H9 (cell line): ENCODE data around the gene BCORL1. TPM values are rescaled to one million over a fixed set of nuclear protein-coding genes. Genes with fewer than 3 reads are reported as not detected.

ENCODE experiments used
- DNase-seq: peaks from one replicate; pipeline ENCODE4 v3.0.0-alpha.2; 2017
- H2AFZ ChIP-seq: one replicate; pipeline ENCODE4 v1.6.1; 2013; ENCODE audit warnings: mild to moderate bottlenecking, low read length, control low read depth, moderate library complexity
- H2AK5ac ChIP-seq: 2 replicates; pipeline ENCODE4 v1.6.1; 2013; ENCODE audit warnings: low read length, control low read depth, mixed read lengths; ENCODE audit not compliant: insufficient read length
- H2BK120ac ChIP-seq: one replicate; pipeline ENCODE4 v1.6.1; 2013; ENCODE audit warnings: low read depth, mild to moderate bottlenecking, low read length, control low read depth, inconsistent platforms; ENCODE audit not compliant: poor library complexity, severe bottlenecking
- H2BK12ac ChIP-seq: 2 replicates; pipeline ENCODE4 v1.6.1; 2013; ENCODE audit warnings: low read length, control low read depth, mixed read lengths, low read depth; ENCODE audit not compliant: insufficient read length
- H2BK15ac ChIP-seq: 2 replicates; pipeline ENCODE4 v1.6.1; 2013; ENCODE audit warnings: low read depth, low read length, control low read depth
- H2BK20ac ChIP-seq: one replicate; pipeline ENCODE4 v1.6.1; 2013; ENCODE audit warnings: low read depth, mild to moderate bottlenecking, low read length, control low read depth, inconsistent platforms; ENCODE audit not compliant: poor library complexity, severe bottlenecking
- H2BK5ac ChIP-seq: 2 replicates; pipeline ENCODE4 v1.6.1; 2013; ENCODE audit warnings: low read length, control low read depth, mixed read lengths; ENCODE audit not compliant: insufficient read length
- H3K14ac ChIP-seq: 2 replicates; pipeline ENCODE4 v1.6.1; 2013; ENCODE audit warnings: low read length, control low read depth; ENCODE audit not compliant: insufficient read depth
- H3K18ac ChIP-seq: 2 replicates; pipeline ENCODE4 v1.6.1; 2013; ENCODE audit warnings: low read depth, mild to moderate bottlenecking, mixed read lengths, low read length, control low read depth; ENCODE audit not compliant: insufficient read length
- H3K23ac ChIP-seq: 2 replicates; pipeline ENCODE4 v1.6.1; 2013; ENCODE audit warnings: low read length, control low read depth, mixed read lengths, low read depth; ENCODE audit not compliant: insufficient read length
- H3K23me2 ChIP-seq: 2 replicates; pipeline ENCODE4 v1.6.1; 2013; ENCODE audit warnings: low read depth, mild to moderate bottlenecking, mixed read lengths, low read length, control low read depth; ENCODE audit not compliant: insufficient read length, poor library complexity, severe bottlenecking
- H3K27ac ChIP-seq: 2 replicates; pipeline ENCODE4 v1.5.1; 2013; ENCODE audit warnings: low read length, control low read depth, mixed read lengths, low read depth; ENCODE audit not compliant: insufficient read length
- H3K27me3 ChIP-seq: 2 replicates; pipeline ENCODE4 v1.6.1; 2013; ENCODE audit warnings: low read length, control low read depth, inconsistent platforms; ENCODE audit not compliant: insufficient read depth
- H3K4ac ChIP-seq: 2 replicates; pipeline ENCODE4 v1.6.1; 2013; ENCODE audit warnings: low read depth, mild to moderate bottlenecking, control low read depth, inconsistent platforms, low read length, moderate library complexity
- H3K4me1 ChIP-seq: 2 replicates; pipeline ENCODE4 v1.6.1; 2013; ENCODE audit warnings: low read length, control low read depth, inconsistent platforms; ENCODE audit not compliant: insufficient read depth
- H3K4me2 ChIP-seq: 2 replicates; pipeline ENCODE4 v1.6.1; 2013; ENCODE audit warnings: low read length, control low read depth, mixed read lengths; ENCODE audit not compliant: insufficient read length, insufficient read depth
- H3K56ac ChIP-seq: 2 replicates; pipeline ENCODE4 v1.6.1; 2013; ENCODE audit warnings: low read depth, mild to moderate bottlenecking, mixed read lengths, low read length, control low read depth; ENCODE audit not compliant: insufficient read length
- H3K79me1 ChIP-seq: 2 replicates; pipeline ENCODE4 v1.6.1; 2013; ENCODE audit warnings: low read depth, mild to moderate bottlenecking, moderate library complexity, low read length, control low read depth, inconsistent platforms; ENCODE audit not compliant: insufficient read depth, poor library complexity, severe bottlenecking
- H3K79me2 ChIP-seq: 2 replicates; pipeline ENCODE4 v1.6.1; 2013; ENCODE audit warnings: low read length, control low read depth, inconsistent platforms; ENCODE audit not compliant: insufficient read depth
- H3K9ac ChIP-seq: 2 replicates; pipeline ENCODE4 v1.6.1; 2013; ENCODE audit warnings: low read length, control low read depth, mixed read lengths; ENCODE audit not compliant: insufficient read length; ENCODE audit errors: extremely low read depth
- H3K9me3 ChIP-seq: one replicate; pipeline ENCODE4 v1.6.1; 2013; ENCODE audit warnings: low read depth, low read length, inconsistent platforms; ENCODE audit not compliant: control insufficient read depth
- H3T11ph ChIP-seq: one replicate; pipeline ENCODE4 v1.6.1; 2013; ENCODE audit warnings: mild to moderate bottlenecking, low read length, control low read depth, inconsistent platforms
- H4K20me1 ChIP-seq: one replicate; pipeline ENCODE4 v1.6.1; 2013; ENCODE audit not compliant: control insufficient read depth, insufficient read length, insufficient read depth
- H4K5ac ChIP-seq: 2 replicates; pipeline ENCODE4 v1.6.1; 2013; ENCODE audit warnings: low read depth, mild to moderate bottlenecking, mixed read lengths, low read length, control low read depth; ENCODE audit not compliant: insufficient read length
- H4K8ac ChIP-seq: replicated peaks from 2 replicates; pipeline ENCODE4 v1.6.1; 2013; ENCODE audit warnings: low read length, control low read depth, mixed read lengths, low read depth; ENCODE audit not compliant: insufficient read length
- H4K91ac ChIP-seq: 2 replicates; pipeline ENCODE4 v1.6.1; 2013; ENCODE audit warnings: low read depth, mild to moderate bottlenecking, moderate library complexity, mixed read lengths, low read length, control low read depth; ENCODE audit not compliant: insufficient read length
- H3K27ac Mint-ChIP-seq, 3 experiments: 2 replicates in 2 of 3; 3 replicates in 1 of 3; pipeline ENCODE4 v1.8.0; 2020 to 2021; ENCODE audit warnings: mixed read lengths in 3 of 3, mild to moderate bottlenecking in 1 of 3, moderate library complexity in 1 of 3
- H3K27me3 Mint-ChIP-seq: 2 replicates; pipeline ENCODE4 v1.8.0; 2021; ENCODE audit warnings: low read depth, mild to moderate bottlenecking, moderate library complexity, mixed read lengths
- H3K36me3 Mint-ChIP-seq, 3 experiments: 2 replicates in 2 of 3; 3 replicates in 1 of 3; pipeline ENCODE4 v1.8.0; 2020 to 2021; ENCODE audit warnings: low read depth in 3 of 3, mixed read lengths in 3 of 3; ENCODE audit not compliant: insufficient read depth in 1 of 3
- H3K4me1 Mint-ChIP-seq, 2 experiments: 2 replicates each; pipeline ENCODE4 v1.8.0; 2020; ENCODE audit warnings: mixed read lengths in 2 of 2
- H3K4me3 Mint-ChIP-seq, 2 experiments: 2 replicates in 1 of 2; 3 replicates in 1 of 2; pipeline ENCODE4 v1.8.0; 2020 to 2021; ENCODE audit warnings: mild to moderate bottlenecking in 2 of 2, mixed read lengths in 2 of 2, moderate library complexity in 1 of 2
- H3K9me3 Mint-ChIP-seq, 2 experiments: 2 replicates in 1 of 2; 3 replicates in 1 of 2; pipeline ENCODE4 v1.8.0; 2020; ENCODE audit warnings: mild to moderate bottlenecking in 2 of 2, mixed read lengths in 2 of 2, moderate library complexity in 1 of 2
- CTCF ChIP-seq: fragments of 200-600 bp; sonication (generic); conservative IDR thresholded peaks from 3 replicates; pipeline ENCODE4 v1.8.0; 2021; ENCODE audit warnings: antibody characterized with exemption, mild to moderate bottlenecking
- WGBS: extraction: QIAGEN DNeasy Blood & Tissue Kit; methylation state at CpG from one replicate; pipeline ENCODE4 v1.1.7; 2013; ENCODE audit warnings: missing lambda C conversion rate, low lambda C conversion rate, mixed read lengths; ENCODE audit not compliant: insufficient read length; ENCODE audit errors: extremely low coverage; 5-methylcytosine and 5-hydroxymethylcytosine counted together
- total RNA-seq: library from RNA; stranded (reverse); gene quantifications from 2 replicates; pipeline ENCODE4 v1.2.1, GENCODE V29; 2021

Gene BCORL1
- total RNA-seq, 1 experiment from 2014 or later, result 6.1 TPM

- H3K23ac ChIP-seq, result no peak overlapping the region
- no peaks in the 10 kb centered on the region for H3K79me2 ChIP-seq
- H3K9ac ChIP-seq, result no peak overlapping the region
- H2BK5ac ChIP-seq, result no peak overlapping the region
- no peak overlapping the region for H2AK5ac ChIP-seq
- no peak overlapping the region for H4K8ac ChIP-seq
- Mint-ChIP-seq H3K4me1 (no peaks in the 10 kb centered on the region), H3K27ac (no peak overlapping the region), H3K36me3 (peaks cover 0 to 6% (median 0%) of the 10 kb centered on the region in 3 experiments; a peak in 1 of 7 replicates), H3K27me3 (peaks cover 8% of the 10 kb centered on the region), H3K4me3 (no peak overlapping the region), H3K9me3 (peaks cover 0 to 63% of the 10 kb centered on the region in 2 experiments; a peak in 2 of 5 replicates)
- H3K23me2 ChIP-seq, result no peaks in the 10 kb centered on the region
- DNase-seq, result no peak
- no peaks in the 10 kb centered on the region for H3K4me1 ChIP-seq
- no peak overlapping the region for H3K4ac ChIP-seq
- no peak overlapping the region for H3T11ph ChIP-seq
- H2BK12ac ChIP-seq, result no peak overlapping the region
- no peak overlapping the region for H4K5ac ChIP-seq
- no peak overlapping the region for H3K18ac ChIP-seq
- no peaks in the 10 kb centered on the region for H4K20me1 ChIP-seq
- H2BK120ac ChIP-seq, result no peak overlapping the region
- H3K27me3 ChIP-seq, result no peaks in the 10 kb centered on the region
- no peak overlapping the region for H3K14ac ChIP-seq
- no peak overlapping the region for H2AFZ ChIP-seq
- WGBS, result no CpG with 5 or more reads among the region's 5 CpGs
- H4K91ac ChIP-seq, result no peak overlapping the region
- no peak overlapping the region for H3K56ac ChIP-seq
- H3K79me1 ChIP-seq, result no peaks in the 10 kb centered on the region
- H3K27ac ChIP-seq, result no peak overlapping the region
- H3K9me3 ChIP-seq, result peaks cover 6% of the 10 kb centered on the region
- no peak for TF ChIP-seq CTCF
- no peak overlapping the region for H3K4me2 ChIP-seq
- no peak overlapping the region for H2BK15ac ChIP-seq
- H2BK20ac ChIP-seq, result no peak overlapping the region
These were observed 9.7 kb downstream of the BCORL1 start for GRCh38 chrX:129992181-129992580.
